ENCODE measurements around the gene EPB41L4B.

The EPB41L4B gene

DNA sequence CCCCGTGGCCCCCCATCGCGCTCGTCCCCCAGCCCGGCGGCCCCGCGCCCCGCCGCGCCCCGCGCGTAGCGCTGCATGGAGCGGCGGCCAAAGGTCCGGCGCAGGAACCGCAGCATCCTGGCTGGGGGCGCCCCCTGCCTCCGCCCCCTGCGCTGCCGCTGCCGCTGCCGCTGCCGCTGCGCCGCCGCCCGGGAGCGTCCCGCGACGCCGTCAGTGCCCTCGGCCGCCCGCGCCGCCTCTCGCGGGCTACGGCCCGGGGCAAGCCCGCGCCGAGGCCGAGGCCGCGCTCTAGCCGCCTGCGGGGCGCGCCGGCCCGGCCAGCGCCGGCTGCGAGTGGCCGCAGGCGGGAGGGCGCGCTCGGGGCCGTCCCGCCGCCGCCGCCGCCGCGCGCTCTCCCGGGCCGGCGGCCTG is 523 bp downstream of the EPB41L4B start:
- peak; percentile 81 for DNase-seq (ENCODE audit: low spot score)

DNA sequence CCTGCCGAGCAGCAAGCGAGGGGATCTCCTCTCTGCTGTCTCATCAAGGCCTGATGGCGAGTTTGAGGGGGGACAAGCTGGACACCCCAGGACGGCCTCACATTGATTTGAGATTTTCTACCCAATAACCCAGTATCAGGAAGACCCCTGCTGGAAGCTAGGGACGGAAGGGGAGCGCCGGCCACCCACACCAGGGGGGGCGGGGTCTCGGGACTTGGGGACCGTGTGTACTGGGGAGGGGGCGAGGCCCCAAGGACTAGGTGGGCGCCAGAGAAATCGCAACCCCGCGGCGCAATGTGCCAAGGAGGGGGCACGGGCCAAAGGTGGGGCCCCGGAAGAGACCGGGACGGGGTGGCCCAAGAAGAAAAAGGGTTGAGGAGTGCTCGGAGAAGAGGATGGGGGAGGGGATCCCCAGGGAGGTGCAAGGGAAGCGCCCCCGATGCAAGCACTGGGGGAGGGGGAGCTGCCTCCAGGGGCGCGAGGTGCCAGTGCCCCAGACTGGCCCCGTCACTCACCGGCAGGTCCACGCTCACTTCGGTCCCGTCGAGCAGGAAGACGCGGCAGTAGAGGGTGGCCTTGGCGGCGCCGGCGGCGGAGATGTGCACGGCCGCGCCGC is 1.1 kb downstream of the EPB41L4B start:
- DNase-seq (ENCODE audit: low spot score), result no peak

DNA sequence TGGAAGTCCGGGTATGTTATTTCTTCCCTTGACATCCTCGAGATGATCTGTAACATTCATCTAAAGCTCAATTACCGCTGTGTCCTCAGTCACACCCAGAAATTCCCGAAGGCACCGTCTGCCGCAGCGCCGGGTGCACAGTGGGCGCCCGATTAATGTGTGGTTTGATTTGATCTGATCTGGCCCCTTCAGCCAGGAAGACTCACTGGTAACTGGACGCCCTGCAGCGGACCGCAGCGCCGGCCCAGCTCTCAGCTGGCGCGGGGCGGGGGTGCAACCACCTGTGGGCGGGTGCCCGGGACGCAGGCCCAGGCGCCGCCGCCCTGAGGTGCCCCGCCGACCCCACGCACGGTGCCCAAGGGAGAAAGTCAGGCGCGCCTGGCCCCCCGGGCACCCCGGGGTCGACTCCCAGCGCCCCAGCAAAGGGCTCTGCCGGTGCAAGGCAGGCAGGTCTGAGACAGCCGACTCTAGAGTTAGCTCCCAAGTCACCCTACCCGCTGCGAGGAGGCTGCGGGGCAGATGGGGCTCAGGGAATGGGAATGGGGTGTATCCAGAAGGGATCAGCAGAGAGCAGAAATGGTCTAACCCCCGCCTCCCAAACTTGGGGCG is 1.7 kb downstream of the EPB41L4B start:
- DNase-seq (ENCODE audit: low spot score), result no peak

DNA sequence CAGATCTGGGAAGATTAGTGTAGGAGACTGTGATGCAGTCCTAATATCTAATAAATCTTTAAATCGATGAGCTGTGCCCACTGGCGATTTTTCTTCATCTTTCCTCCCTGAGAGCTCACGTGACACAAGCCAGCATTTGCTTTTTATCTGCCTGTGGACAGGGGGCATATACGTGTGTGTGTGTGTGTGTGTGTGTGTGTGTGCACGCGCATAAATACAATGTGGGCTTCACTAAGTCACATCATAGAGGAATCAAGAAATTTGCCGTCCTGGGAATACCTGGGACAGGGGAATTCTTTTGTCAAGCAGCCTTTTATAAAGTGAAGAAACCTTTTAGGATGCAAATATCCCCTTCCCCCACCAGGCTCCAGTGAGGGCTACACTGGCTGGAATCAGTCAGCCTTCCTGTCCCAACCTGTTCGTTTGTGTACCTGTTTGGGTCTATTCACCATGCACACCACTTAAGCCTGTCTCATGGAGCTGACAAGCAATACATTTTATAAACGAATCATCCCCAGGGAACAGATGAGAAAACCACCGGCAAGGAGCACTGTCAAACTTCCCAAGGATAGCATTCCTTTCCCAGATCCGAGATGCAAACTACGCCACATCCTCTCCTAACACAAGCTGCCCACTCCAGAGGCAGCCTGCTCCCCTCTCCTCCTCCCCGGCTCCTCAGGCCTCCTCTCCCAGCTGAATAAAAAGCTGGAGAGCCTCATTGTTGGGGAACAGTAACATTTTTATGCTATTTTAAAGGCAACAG is 2.7 kb downstream of the EPB41L4B start:
- DNase-seq (ENCODE audit: low spot score), result no peak

DNA sequence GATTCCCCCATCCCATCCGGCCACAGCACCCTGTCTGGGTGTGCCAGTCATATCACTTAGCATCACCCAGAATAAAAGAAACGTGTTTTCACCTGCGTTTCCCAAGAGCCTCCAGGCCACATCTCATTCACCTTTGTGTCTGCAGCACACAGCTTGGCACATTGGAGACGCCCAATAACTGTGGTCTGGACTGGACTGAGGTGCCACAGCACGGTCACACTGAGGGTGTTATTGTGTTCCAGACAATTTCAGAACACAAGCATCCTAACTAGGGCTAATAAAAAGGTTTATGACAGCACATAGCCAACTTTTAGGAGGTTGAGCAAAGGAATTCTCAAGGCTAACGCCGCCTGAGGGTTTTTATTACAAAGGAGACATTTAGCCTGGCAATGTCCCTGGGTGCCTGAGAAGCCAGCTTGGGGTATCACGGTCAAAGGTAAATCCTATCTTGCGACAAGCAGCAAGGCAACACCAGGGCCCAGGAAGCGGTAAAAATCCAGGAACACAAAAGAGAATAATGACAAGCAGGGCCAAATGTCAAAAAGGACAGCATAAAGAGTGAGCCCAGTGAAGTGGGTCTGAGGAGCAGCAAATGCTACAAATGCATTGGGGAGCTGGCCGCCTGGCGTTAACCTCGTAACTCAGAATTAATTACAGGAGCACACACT is 3.4 kb downstream of the EPB41L4B start:
- no peak for DNase-seq (ENCODE audit: low spot score)

DNA sequence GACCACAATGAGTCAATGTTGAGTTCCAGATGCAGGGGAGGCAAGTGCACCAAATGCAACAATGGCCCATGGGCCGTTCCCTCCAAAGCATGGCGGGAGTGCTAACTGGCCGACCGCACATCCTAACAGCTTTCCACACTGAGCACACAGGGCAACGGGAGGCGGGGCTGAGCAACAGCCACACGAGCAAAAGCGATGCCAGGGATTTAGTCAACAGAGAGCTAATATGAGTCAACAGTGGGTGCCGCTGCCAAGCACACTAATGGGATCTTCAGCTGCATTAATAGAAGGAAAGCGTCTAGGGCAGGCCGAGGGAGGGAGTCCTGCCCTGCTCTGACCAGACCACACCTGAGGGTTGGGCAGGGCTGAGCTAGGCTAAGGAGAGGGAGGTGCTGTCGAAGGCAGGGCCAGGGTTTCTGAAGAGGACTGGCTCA is 4.6 kb downstream of the EPB41L4B start:
- no peak for DNase-seq (ENCODE audit: low spot score)

DNA sequence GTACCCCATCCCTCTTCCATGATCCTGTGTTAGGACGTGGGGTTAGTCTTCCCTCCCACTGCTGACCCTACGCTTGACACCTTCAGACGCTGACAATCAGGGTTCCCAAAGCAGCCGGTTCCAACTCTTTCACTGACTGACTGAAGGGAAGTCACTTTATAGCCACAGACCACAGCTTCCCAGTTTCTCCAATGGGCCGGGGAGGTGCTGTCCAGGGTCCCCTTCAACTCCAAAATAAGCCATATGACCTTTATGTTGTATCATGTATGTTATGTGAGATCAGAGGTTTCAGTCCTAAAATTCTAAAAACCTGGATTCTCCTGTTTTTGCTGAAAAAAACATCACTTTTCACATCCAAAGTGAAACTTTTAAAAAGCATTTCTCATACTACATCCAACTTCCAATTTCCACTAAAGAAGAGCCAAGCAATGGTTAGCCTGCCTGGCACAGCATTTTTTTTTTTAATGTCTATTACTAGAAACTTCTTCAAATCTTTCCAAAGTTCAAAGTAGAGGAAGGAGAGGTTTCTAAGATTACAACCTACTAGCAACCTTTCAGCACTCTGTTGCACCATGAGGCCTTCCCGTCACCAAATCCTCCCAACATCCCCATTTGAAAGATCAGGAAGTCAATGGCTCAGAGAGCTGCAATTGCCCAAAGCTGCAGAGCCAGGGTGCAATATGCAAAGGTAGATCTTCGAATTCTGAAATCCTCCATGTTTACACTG is 5.2 kb downstream of the EPB41L4B start:
- DNase-seq (ENCODE audit: low spot score), result no peak

DNA sequence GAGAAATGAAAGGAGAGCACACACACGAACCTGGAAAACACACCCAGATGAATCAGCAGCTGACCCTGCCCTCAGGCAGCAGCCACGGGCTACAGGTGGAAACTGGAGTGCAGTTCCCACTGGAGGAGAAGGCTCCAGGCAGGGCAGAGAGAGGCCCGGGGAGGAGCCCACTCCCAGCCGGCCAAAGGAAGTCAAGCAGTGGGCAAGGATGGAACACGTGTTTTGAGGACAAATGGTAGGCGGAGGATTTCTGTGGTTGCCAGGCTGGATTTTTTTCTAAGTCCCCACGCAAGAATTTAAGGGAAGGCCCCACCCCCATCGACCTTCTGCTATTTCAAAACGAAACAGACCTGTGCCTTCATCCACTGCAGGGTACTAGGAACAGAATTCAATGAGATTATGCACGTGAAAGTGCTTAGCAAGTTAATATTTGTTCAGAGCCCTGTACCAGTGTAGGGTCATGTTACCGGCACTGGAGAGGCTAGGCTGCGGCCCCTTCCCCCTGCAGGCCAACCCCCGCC is 6.8 kb downstream of the EPB41L4B start:
- no peak for DNase-seq (ENCODE audit: low spot score)

DNA sequence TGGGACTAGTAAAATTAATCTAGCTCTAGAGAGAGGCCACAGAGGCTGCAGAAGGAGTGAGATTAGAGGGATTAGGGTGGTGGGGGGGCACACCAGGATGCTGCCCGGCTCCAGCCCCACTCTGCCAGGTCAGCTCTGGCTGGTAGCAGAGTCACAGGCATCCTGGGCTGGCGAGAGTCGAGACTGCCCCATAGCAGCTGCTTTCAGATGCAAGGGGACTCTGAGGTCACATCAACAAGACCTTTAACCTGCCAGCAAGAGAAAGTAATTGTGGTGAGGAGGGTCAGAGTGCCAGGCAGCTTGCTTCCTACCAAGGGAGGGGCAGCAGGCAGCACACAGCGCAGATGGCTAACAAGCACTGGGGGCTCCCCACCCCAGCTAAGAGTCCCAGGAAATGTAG is 7.5 kb downstream of the EPB41L4B start:
- no peak for DNase-seq (ENCODE audit: low spot score)

DNA sequence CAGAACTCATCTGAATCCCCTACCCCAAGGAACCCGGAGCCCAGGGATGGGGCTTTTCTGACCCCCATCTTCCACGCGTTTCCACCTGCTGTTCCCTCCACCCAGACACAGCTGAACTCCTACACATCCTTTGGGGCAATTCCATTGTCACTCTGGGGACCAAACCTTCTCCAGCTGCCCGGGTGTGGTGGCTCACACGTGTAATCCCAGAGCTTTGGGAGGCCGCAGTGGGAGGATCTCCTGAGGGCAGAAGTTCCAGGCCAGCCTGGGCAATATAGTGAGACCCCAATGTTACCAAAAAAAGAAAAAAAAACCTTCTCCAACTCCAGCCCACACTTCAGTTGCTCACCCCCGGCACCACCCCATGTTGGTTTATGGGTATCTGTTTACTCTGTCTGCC is 8.1 kb downstream of the EPB41L4B start:
- no peak for DNase-seq (ENCODE audit: low spot score)

DNA sequence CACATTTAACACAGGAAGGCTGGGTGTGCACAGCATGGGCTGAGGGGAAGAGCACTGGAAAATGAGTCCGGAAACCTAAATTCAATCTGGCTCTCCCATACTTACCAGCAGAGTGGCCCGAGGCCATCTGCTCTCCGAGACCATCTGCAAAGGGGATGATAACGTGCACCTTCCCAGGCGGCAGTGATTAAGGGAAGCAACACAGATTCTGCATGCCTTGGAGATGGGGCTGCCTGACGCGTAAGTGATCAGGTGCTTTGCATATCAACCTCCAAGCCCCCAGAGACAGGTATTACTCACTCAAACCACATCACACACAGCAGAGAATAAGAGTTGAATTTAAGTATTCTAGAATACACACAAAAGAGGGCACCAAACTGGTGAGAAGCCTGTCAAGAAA is 9.1 kb downstream of the EPB41L4B start:
- DNase-seq (ENCODE audit: low spot score), result no peak

DNA sequence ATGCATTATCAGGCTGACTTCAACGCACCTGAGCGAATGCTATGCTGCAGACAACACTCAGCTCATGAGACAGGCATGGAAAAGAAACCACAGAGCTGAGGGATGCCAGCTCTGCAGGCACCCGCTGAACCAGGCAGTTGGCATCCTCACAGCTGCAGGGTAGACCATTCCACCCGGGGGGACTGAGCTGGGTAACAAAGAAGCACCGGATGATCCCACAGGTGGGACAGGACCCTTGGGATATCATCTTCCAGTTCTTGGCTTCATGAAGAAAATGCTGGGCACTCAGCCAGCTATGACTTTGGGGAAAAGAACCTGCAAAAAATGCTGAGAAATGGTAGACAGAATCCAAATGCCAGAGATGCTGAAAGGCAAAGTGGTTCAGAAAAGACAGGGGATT is 9.6 kb downstream of the EPB41L4B start:
- DNase-seq (ENCODE audit: low spot score), result no peak

DNA sequence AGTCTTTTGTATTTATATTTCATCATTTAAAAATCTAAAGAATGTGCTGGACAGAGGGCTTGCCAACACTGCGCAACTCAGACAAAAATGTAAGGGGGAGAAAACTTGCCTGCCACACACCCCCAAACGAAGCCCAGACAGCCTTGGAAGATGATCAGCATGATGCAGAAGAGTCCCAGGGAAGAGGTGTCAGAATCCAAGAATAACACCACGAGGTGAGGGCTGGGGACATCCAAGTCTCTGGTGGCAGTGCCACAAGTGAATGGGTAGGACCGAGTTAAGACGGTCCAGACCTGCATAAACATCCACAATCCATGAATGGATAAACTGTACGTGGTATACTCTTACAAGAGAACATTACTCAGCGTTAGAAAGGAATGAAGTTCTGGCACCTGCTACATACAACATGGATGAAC is 10.4 kb downstream of the EPB41L4B start:
- DNase-seq (ENCODE audit: low spot score), result no peak

DNA sequence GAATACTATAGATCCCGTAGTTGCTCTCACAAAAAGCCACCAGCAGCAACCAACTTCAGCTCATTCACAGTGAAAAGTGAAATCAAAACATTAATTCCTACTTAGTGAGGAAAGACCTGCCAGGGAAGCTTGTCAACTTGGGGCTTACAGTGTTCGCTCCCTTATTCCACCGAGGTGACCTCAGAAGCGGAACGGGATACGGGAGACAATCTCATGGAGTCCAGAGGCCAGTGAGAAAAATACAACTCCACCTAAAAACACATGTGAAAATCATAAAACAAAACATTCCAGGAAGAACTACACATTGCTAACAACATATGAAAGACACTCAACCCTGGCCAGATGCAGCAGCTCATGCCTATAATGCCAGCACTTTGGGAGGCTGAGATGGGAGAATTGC is 11.6 kb downstream of the EPB41L4B start:
- DNase-seq (ENCODE audit: low spot score), result no peak

DNA sequence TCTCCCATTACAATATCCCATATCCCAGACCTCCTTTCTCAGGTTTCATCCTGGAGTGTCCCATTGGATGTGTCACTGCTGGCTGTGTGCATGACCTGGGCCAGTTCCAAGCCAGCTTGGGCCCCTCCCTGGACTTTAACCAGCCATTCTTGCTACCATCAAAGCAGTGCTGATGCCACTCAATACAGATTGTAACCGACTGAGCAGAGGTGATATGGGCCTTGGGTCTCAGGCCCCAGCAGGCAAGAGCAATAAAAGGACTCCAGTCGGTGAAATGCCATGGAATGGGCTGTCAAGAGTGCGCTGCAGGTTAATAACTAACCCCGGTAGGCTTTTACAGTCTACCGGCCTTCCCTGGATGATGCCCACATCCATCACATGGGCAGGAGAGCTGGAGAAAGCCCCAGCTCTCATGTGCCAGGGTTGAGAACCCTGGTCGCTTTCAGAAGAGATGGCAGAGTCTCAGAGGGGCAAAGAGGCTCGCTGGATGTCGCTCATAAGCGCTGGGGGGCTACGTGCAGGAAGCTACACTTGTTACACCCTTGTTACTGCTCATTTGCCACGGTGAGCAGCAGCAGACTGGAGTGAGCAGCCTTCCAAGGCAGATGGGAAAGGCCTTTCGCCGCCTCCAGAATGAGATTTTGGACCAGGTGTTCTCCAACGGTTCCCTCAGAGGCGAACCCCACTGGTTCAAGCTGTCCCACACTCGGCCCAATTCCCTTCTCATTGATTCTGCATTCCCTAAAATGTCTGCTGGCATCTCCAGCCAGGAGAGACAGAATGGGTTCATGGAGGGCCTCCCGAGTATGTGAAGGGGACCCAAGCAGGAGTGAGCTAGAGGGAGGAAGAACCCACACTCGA is 13.2 kb downstream of the EPB41L4B start:
- DNase-seq (ENCODE audit: low spot score), result no peak

DNA sequence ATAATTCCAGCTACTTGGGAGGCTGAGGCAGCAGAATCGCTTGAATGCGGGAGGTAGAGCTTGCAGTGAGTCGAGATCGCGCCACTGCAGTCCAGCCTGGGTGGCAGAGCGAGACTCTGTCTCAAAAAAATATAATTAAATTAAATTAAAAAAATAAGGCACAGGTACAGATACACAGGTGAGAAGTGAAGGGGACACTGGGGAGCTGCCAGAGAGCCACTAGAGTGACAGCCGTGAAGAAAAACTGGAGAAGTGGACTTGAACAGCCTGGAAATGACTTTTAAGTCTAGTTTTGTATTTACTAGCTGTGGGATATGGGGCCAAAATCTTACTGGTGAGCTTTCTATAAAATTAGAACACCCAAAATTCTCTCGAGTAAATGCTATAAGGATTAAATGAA is 15.1 kb downstream of the EPB41L4B start:
- DNase-seq (ENCODE audit: low spot score), result no peak

DNA sequence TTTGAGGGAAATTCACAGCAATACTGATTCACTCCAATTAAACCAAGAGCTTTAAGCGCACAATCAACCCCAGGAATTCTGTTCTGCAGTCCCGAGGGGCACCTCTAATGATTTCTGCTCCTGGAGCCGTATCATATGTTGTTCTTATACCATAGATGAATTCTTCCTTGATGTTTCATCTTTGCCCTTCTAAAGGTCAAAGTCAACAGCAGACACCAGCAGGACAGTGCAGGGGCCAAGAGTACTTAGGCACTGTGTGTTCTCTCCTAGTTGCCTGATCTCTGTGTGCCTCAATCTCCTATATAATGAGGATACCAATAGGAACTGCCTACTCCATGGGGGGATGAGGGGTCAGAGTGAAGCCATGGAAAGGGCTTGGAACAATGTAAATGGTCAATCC is 16.5 kb downstream of the EPB41L4B start:
- no peak for DNase-seq (ENCODE audit: low spot score)

DNA sequence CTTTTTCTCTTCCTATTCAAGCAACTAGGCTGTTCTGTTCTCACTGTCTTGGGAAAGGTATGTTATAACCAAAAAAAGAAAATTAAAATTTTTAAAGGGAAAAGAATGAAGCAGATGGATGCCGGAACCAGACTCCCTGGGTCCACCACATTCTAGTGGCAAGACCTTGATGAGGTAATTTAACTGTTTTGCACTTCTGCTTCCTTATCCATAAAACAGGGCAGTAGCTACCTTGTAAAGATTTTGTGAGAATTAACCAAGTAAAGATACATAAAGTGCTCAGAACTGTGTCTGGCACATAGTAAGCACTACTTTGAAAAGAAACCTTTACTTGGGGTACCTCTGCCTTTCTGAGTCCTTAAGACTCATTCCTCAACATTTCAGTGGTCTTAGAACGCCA is 17.0 kb downstream of the EPB41L4B start:
- no peak for DNase-seq (ENCODE audit: low spot score)

DNA sequence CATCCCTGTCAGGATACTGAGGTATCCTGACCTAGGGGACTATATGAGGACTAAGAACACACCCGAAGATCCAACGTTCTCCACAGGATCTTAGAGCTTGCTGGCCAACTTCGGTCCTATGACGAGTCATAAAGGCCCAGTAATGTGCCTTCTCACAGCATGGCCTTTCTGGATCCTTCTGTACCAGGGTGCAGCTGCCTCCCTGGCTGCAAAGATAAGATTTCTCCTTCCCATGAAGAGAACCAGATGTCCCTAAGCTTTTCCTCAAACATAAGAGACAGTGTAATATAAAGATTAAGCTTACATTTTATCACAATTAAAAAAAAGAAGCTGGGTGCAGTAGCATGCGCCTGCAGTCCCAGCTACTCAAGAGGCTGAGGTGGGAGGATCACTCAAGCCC is 18.3 kb downstream of the EPB41L4B start:
- no peak for DNase-seq (ENCODE audit: low spot score)

DNA sequence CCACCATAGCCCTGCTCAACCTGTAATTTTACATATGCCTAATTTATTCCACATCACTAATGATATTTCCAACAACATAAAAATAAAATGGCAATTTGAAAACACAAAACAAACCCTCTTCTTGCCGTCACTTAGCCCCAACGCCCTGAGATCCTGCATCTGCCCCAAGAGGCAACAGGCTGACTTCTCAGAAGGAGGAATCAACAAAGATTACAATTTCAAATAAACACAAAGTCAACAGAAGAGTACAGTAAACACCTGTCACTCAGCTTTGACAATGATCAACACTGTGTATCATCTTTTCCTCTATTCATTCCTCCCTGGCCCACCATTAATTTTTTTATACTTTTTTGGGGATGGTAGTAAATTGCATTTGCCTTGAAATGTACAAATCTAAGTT is 19.8 kb downstream of the EPB41L4B start:
- DNase-seq (ENCODE audit: low spot score), result no peak

DNA sequence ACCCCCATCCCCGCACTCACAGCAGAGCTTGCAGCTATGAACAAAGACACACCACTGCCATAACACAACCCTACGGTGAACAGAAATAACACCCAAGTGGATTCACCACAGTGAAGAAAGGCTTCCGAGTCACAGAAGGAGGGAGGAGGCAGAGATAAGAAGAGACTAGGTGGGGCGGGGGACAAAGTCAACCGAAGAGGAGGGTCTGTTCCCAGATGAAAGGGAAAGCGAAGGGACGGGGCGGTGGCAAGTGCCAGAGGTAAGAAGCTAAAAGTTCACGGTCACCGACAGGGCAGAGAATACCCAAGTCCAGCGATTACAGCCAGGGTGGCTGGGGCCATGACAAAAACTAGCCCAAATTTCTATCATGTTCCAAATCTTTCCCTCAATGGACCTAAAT is 21.0 kb downstream of the EPB41L4B start:
- DNase-seq (ENCODE audit: low spot score), result no peak
